ENCODE results near the gene LBH.

DNA sequence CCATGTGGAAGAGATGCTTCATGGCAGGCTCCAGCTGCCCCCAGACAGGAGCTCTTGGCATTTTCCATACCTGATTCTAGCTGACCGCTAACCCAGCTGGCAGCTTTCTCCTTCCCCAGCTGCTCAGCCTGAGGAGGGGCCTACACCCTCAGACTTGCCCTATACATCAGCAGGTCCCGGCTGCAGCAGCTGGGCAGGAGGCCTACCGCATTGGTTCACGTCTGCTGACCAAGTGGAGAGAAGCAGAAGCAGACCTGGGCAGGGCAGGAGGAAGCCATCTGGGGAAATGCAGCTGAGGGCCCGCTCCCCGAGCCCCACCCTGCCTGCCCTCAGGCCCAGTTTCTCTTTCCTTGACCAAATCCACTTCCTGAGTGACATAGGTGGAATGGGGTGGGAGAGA lies 50.7 kb downstream of the LBH start:
- no peak for TF ChIP-seq CTCF (IDR thresholded peaks at IDR 0.05)
- TF ChIP-seq POLR2A (IDR thresholded peaks at IDR 0.05) = no peak

Measured in thyroid gland (tissue), 4 donors.